ENCODE data around the gene KRT7.

Gene KRT7

GRCh38 chr12:52228366-52228765 lies 4.7 kb upstream of the KRT7 start:
- TF ChIP-seq CTCF (IDR thresholded peaks at IDR 0.05; ENCODE audit: unreplicated experiment in 3 of 3), result no peak
- H3K4me3 Mint-ChIP-seq, result no peak overlapping the region
- no peaks in the 10 kb centered on the region for H3K36me3 Mint-ChIP-seq (ENCODE audit: low read depth)
- H3K27ac Mint-ChIP-seq, result no peak overlapping the region
- peaks cover 9% of the 10 kb centered on the region for H3K4me1 Mint-ChIP-seq
- H3K27me3 Mint-ChIP-seq (ENCODE audit: low read depth), result peaks cover 80% of the 10 kb centered on the region
- peaks cover 13% of the 10 kb centered on the region for H3K9me3 Mint-ChIP-seq

DNA sequence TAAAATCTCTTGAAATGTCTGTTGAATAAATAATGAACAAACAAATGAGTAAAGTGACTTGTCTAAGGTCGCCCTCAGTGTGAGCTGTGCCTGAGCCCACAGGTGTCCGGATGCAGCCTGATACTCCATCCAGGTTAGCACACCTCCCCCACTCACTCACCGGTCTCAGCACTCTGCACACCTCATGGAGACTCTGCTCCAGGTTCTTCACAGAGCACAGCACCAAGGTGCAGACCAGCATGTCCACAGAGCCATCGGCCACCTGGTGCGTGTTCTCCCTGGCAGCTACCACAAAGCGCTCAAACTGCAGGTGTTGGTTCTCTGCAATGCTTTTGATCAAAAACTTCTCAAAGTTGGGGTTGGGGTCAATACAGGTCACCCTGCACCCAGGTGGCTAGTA lies 4.1 kb upstream of the KRT7 start:
- H3K27ac Mint-ChIP-seq, result no peak overlapping the region

DNA sequence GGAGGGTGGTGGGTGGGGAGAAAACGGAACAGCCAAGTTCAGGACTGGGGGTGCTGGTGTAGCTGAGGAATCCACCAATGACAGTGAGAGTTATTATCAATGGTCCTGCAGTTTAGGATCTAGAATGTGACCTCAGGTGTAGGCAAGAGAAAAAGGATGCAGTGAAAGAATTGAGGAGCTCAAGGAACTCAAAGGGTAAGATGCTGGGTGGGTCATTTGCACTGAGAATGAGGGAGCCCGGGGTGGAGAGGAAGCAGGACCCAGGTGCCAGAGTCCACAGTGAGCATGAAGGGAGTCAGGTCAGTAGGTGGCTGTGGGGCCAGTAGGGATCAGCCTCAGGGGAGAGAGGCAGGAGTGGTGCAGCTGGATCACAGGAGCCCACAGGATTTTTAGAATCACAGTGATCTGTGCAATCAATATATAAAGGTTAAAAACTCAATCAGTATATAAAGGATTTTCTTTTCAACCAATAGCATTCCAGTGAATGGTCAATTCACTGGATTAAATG lies 3.2 kb upstream of the KRT7 start:
- H3K4me1 Mint-ChIP-seq, result peaks cover 9% of the 10 kb centered on the region
- no peak for TF ChIP-seq CTCF (IDR thresholded peaks at IDR 0.05; ENCODE audit: unreplicated experiment in 3 of 3)
- H3K36me3 Mint-ChIP-seq (ENCODE audit: low read depth), result no peaks in the 10 kb centered on the region
- no peak overlapping the region for H3K27ac Mint-ChIP-seq
- H3K9me3 Mint-ChIP-seq, result peaks cover under 1% of the 10 kb centered on the region
- peaks cover 82% of the 10 kb centered on the region for H3K27me3 Mint-ChIP-seq (ENCODE audit: low read depth)
- H3K4me3 Mint-ChIP-seq, result no peak overlapping the region

More for the DNA sequence above, 4.1 kb upstream of the KRT7 start:
- no peak for TF ChIP-seq CTCF (IDR thresholded peaks at IDR 0.05; ENCODE audit: unreplicated experiment in 3 of 3)
- no peak overlapping the region for H3K4me3 Mint-ChIP-seq
- no peaks in the 10 kb centered on the region for H3K36me3 Mint-ChIP-seq (ENCODE audit: low read depth)
- H3K27me3 Mint-ChIP-seq (ENCODE audit: low read depth), result peaks cover 83% of the 10 kb centered on the region
- peaks cover 9% of the 10 kb centered on the region for H3K4me1 Mint-ChIP-seq
- H3K9me3 Mint-ChIP-seq, result peaks cover 9% of the 10 kb centered on the region

DNA sequence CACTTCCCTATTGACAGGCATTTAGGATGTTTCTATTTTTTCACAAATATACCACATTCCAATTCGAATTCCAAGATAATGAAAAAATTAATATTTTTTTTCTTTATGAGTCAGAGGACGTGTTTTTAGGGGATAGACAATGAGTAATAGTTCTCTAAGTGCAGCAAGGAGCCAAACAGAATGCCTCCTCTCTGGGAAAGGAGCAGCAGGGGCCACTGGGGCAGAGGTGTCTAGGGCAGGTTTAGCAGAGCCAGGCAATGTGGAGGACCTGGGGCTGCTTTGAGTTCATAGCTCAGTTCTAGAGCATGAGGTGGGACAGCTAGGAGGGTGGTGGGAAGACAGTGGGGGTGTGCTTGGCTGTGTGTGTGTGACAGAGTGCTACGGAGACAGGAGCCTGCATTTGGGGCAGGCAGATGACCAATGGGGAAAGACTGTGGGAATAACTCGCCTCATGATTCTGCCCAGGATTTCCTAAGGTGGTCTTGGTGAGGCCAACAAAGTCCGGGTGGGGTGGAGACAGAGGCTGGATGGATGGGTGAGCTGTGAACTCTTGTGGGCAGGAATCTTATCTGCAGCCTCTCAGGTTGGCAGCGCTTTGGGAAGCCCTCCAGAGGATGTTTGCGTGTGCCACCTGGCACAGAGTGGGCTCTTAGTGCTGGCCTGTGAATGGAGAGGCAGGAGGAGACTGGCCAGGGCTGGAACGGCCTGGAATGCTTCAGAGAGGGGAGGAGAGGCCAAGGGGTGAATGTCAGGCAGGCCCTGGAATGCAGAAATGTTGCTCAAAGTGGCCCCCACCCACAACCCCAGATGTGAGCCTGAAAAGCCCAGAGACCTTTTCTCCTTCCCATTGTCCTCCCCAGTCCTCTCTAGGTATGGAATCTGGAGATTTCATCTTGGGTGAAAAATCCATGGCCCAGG lies 2.4 kb upstream of the KRT7 start:
- Mint-ChIP-seq H3K4me3 (peak overlapping the region in 1 of 3 experiments; percentile 13), H3K4me1 (peaks cover 9% of the 10 kb centered on the region), H3K27ac (no peak overlapping the region), H3K9me3 (no peaks in the 10 kb centered on the region), H3K36me3 (ENCODE audit: low read depth) (no peaks in the 10 kb centered on the region), H3K27me3 (ENCODE audit: low read depth) (peaks cover 88% of the 10 kb centered on the region)
- TF ChIP-seq CTCF (IDR thresholded peaks at IDR 0.05; ENCODE audit: unreplicated experiment in 3 of 3), result no peak

GRCh38 chr12:52231305-52232202 lies 1.5 kb upstream of the KRT7 start:
- Mint-ChIP-seq H3K36me3 (ENCODE audit: low read depth) (no peaks in the 10 kb centered on the region), H3K27ac (no peak overlapping the region), H3K27me3 (ENCODE audit: low read depth) (peaks cover 87% of the 10 kb centered on the region), H3K9me3 (no peaks in the 10 kb centered on the region), H3K4me1 (peaks cover 9% of the 10 kb centered on the region), H3K4me3 (peak overlapping the region in 1 of 3 experiments; percentile 21)
- no peak for TF ChIP-seq CTCF (IDR thresholded peaks at IDR 0.05; ENCODE audit: unreplicated experiment in 3 of 3)
